CD4-positive, alpha-beta memory T cell (primary cell): ENCODE measurements around the gene MAPKAPK3. TPM values are rescaled to one million over a fixed set of nuclear protein-coding genes. Genes with fewer than 3 reads are reported as not detected.

Experiments
- CTCF ChIA-PET: fragments of 350-600 bp; sonication (Branson Sonifier 250); formaldehyde crosslinking; loops from one replicate; lab custom pipeline; 2021; ENCODE audit warnings: inconsistent platforms; ENCODE audit not compliant: partially characterized antibody; lab: Charles Lee
- POLR2A ChIA-PET: fragments of 350-600 bp; sonication (Branson Sonifier 250); formaldehyde crosslinking; loops from one replicate; lab custom pipeline; 2021; ENCODE audit not compliant: partially characterized antibody; lab: Charles Lee
- DNase-seq, 5 donors: peaks; one replicate each; pipeline versions ENCODE4 v3.0.0 to v3.0.0-alpha.2; 2020 to 2022; ENCODE audit warnings: mixed read lengths in 1 of 5
- H3K27ac ChIP-seq: one replicate; pipeline ENCODE4 v1.7.0; 2013; ENCODE audit warnings: low read depth, low read length
- H3K27me3 ChIP-seq: 2 replicates; pipeline ENCODE4 v1.7.0; 2013; ENCODE audit warnings: mild to moderate bottlenecking, low read length, moderate library complexity; ENCODE audit not compliant: insufficient read depth
- H3K36me3 ChIP-seq: 2 replicates; pipeline ENCODE4 v1.7.0; 2013; ENCODE audit warnings: mild to moderate bottlenecking, low read length, moderate library complexity; ENCODE audit not compliant: insufficient read depth
- H3K4me1 ChIP-seq: 2 replicates; pipeline ENCODE4 v1.7.0; 2013; ENCODE audit warnings: mild to moderate bottlenecking, low read length, moderate library complexity; ENCODE audit not compliant: insufficient read depth
- H3K4me3 ChIP-seq, 2 donors: one replicate each; pipeline ENCODE4 v1.7.0; 2013; ENCODE audit warnings: low read length in 2 of 2, mild to moderate bottlenecking in 1 of 2
- H3K9me3 ChIP-seq, 2 donors: one replicate each; pipeline ENCODE4 v1.7.0; 2013; ENCODE audit warnings: low read length in 2 of 2, control low read depth in 1 of 2; ENCODE audit not compliant: control insufficient read depth in 1 of 2
- H3K27ac Mint-ChIP-seq, 7 donors: one replicate each; pipeline ENCODE4 v1.8.0; 2020 to 2021; ENCODE audit warnings: mixed read lengths in 7 of 7, mild to moderate bottlenecking in 6 of 7, inconsistent platforms in 3 of 7, moderate library complexity in 3 of 7
- H3K27me3 Mint-ChIP-seq, 2 donors: one replicate each; pipeline ENCODE4 v1.8.0; 2020 to 2021; ENCODE audit warnings: mixed read lengths in 2 of 2
- H3K36me3 Mint-ChIP-seq, 2 donors: one replicate each; pipeline ENCODE4 v1.8.0; 2020 to 2021; ENCODE audit warnings: mixed read lengths in 2 of 2, inconsistent platforms in 1 of 2, mild to moderate bottlenecking in 1 of 2
- H3K4me1 Mint-ChIP-seq, 4 donors: one replicate each; pipeline ENCODE4 v1.8.0; 2020 to 2021; ENCODE audit warnings: mixed read lengths in 4 of 4, mild to moderate bottlenecking in 1 of 4
- H3K4me3 Mint-ChIP-seq, 8 donors: one replicate each; pipeline ENCODE4 v1.8.0; 2020 to 2021; ENCODE audit warnings: mixed read lengths in 8 of 8, mild to moderate bottlenecking in 7 of 8, moderate library complexity in 6 of 8, inconsistent platforms in 3 of 8
- H3K9me3 Mint-ChIP-seq, 8 donors: one replicate each; pipeline ENCODE4 v1.8.0; 2020 to 2021; ENCODE audit warnings: mixed read lengths in 8 of 8, mild to moderate bottlenecking in 5 of 8, inconsistent platforms in 3 of 8, moderate library complexity in 1 of 8
- intact Hi-C: fragments of 100-400 bp; cut with micrococcal nuclease; formaldehyde crosslinking; loops from one replicate; pipeline ENCODE4 v1.15.1; 2023
- polyA plus RNA-seq, 2 donors: library from polyadenylated mRNA; unstranded; fragments of 300-500 nt; fragmentation: Illumina TruSeq; gene quantifications; one replicate each; pipeline ENCODE4 v1.2.3, GENCODE V29; 2021
- total RNA-seq, 2 experiments: library from RNA; stranded (reverse); gene quantifications; one replicate each; pipeline ENCODE4 v1.2.3, GENCODE V29; 2021

The MAPKAPK3 gene
- total and polyA plus RNA-seq, 4 experiments from 2014 or later = 36.4 to 93.2 (median 55.6) TPM

GRCh38 chr3:50572158-50572557, 44.8 kb upstream of the MAPKAPK3 start:
- peak overlapping the region; percentile 80 to 95 (median 93) for H3K27ac Mint-ChIP-seq
- H3K36me3 Mint-ChIP-seq = peaks cover 0 to 6% of the 10 kb centered on the region in 2 donors
- no peaks in the 10 kb centered on the region for H3K9me3 Mint-ChIP-seq
- H3K27ac ChIP-seq = peak overlapping the region; percentile 52
- intact Hi-C loops = loop anchor here (1.0 kb wide), 3 partner anchors 19 to 80 kb away; no protein-coding TSS in a partner anchor
- H3K36me3 ChIP-seq = peaks cover 7% of the 10 kb centered on the region
- peak overlapping the region; percentile 4 to 85 (median 79) for H3K4me3 Mint-ChIP-seq
- H3K4me1 Mint-ChIP-seq = peaks cover 51 to 94% (median 64%) of the 10 kb centered on the region in 4 donors
- ChIA-PET CTCF (interaction anchor here (0.6 to 21.1 kb wide), 12 partner anchors 8 to 806 kb away, joined by 3 to 996 read pairs (median 4); partner anchors contain the start of genes CISH and MAPKAPK3), POLR2A (interaction anchor here (0.6 to 18.7 kb wide), 7 partner anchors 9 to 81 kb away, joined by 3 to 1072 read pairs (median 4); partner anchors contain the start of genes CISH and MAPKAPK3)
- H3K27me3 Mint-ChIP-seq = no peaks in the 10 kb centered on the region
- no peaks in the 10 kb centered on the region for H3K9me3 ChIP-seq
- H3K27me3 ChIP-seq = no peaks in the 10 kb centered on the region
- peak overlapping the region; percentile 8 to 13 for H3K4me3 ChIP-seq
- H3K4me1 ChIP-seq = peaks cover 90% of the 10 kb centered on the region
- DNase-seq = peak; percentile 77 to 83 (median 81)

DNA sequence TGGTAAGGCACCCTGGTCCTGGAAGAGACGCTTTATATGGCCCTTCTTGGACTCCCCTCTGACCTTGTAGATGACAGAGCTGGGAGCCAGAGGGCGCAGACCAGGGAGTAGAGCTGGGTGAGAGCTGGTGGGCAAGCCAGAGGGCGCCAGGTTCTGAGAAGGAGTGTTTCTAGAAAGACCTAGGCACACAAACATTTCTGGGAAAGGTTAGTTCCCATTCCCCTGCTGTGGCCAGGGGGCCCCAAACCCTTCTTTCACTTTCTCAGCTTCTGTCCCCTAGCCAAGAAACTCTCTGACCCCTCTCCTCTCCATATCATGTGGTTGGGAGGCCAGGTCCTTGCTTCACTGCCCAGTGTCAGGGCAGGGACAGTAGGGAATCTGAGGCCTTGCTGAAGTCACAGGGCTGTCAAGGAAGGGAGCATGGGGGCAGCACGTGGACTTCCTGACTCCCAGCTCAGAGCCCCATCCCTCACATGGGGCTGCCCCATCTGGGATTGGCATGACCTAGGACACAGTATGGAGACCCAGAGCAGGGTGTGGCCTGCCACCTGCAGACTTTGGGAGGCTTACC, 44.1 kb upstream of the MAPKAPK3 start:
- Mint-ChIP-seq H3K9me3 (no peaks in the 10 kb centered on the region), H3K4me3 (peak overlapping the region in 7 of 8 donors; percentile 54 to 85 (median 81)), H3K36me3 (peaks cover 0 to 4% of the 10 kb centered on the region in 2 donors), H3K4me1 (peaks cover 48 to 95% (median 60%) of the 10 kb centered on the region in 4 donors), H3K27ac (peak overlapping the region; percentile 80 to 96 (median 93)), H3K27me3 (no peaks in the 10 kb centered on the region)
- POLR2A ChIA-PET = interaction anchor here (0.6 to 18.7 kb wide), 7 partner anchors 8 to 80 kb away, joined by 3 to 1072 read pairs (median 4); partner anchors contain the start of genes CISH and MAPKAPK3
- peaks cover 92% of the 10 kb centered on the region for H3K4me1 ChIP-seq
- H3K27me3 ChIP-seq = no peaks in the 10 kb centered on the region
- intact Hi-C loops = loop anchor here (1.0 kb wide), 3 partner anchors 18 to 79 kb away; no protein-coding TSS in a partner anchor
- H3K27ac ChIP-seq = peak overlapping the region; percentile 52
- DNase-seq = no peak
- H3K4me3 ChIP-seq = peak overlapping the region; percentile 8 to 33
- H3K9me3 ChIP-seq = no peaks in the 10 kb centered on the region
- CTCF ChIA-PET = interaction anchor here (0.6 to 21.1 kb wide), 13 partner anchors 8 to 806 kb away, joined by 3 to 996 read pairs (median 4); partner anchors contain the start of genes CISH and MAPKAPK3
- peaks cover 7% of the 10 kb centered on the region for H3K36me3 ChIP-seq

- H3K36me3 ChIP-seq = peaks cover 7% of the 10 kb centered on the region
- peak overlapping the region in 1 of 2 donors; percentile 12 for H3K4me3 ChIP-seq
- no peaks in the 10 kb centered on the region for H3K9me3 Mint-ChIP-seq
- peak overlapping the region; percentile 54 to 85 (median 68) for H3K4me3 Mint-ChIP-seq
- peaks cover 47 to 88% (median 56%) of the 10 kb centered on the region in 4 donors for H3K4me1 Mint-ChIP-seq
- ChIA-PET POLR2A (interaction anchor here (1.4 to 18.7 kb wide), 3 partner anchors 8 to 35 kb away, joined by 5 to 1072 read pairs (median 276); partner anchors contain the start of genes CISH and MAPKAPK3), CTCF (interaction anchor here (1.6 to 21.1 kb wide), 5 partner anchors 8 to 79 kb away, joined by 6 to 996 read pairs (median 11); partner anchors contain the start of genes CISH and MAPKAPK3)
- peak; percentile 45 to 64 (median 58) for DNase-seq
- peak overlapping the region; percentile 80 to 96 (median 93) for H3K27ac Mint-ChIP-seq
- H3K27me3 ChIP-seq = no peaks in the 10 kb centered on the region
- peak overlapping the region; percentile 52 for H3K27ac ChIP-seq
- H3K4me1 ChIP-seq = peaks cover 84% of the 10 kb centered on the region
- intact Hi-C loops = no loop called here
- H3K27me3 Mint-ChIP-seq = no peaks in the 10 kb centered on the region
- no peaks in the 10 kb centered on the region for H3K9me3 ChIP-seq
- H3K36me3 Mint-ChIP-seq = peaks cover under 1 to 5% of the 10 kb centered on the region in 2 donors
Observed at GRCh38 chr3:50573566-50574443, 43.1 kb upstream of the MAPKAPK3 start.

DNA sequence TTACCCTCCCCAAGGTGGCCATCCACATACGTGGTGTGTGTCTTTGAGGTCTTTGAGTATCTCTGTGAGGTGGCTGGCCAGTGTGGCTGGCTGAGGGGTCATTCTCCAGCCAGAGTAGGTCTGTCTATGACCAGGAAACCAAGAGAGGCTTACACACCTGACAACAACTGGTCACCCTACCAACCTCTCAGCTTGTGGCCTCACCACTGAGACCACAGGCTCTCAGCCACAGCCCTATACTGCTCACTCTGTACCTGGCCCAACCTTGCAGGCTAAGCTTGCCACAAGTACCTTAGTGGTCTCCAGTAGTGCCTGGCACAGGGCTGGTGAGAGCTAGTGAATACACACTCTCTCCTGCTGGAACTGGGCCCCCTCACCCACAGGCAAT, 42.5 kb upstream of the MAPKAPK3 start:
- POLR2A ChIA-PET = interaction anchor here (14.1 to 18.7 kb wide), 2 partner anchors 16 to 34 kb away, joined by 276 to 1072 read pairs; partner anchors contain the start of genes CISH and MAPKAPK3
- H3K9me3 Mint-ChIP-seq = no peaks in the 10 kb centered on the region
- intact Hi-C loops = no loop called here
- no peaks in the 10 kb centered on the region for H3K9me3 ChIP-seq
- H3K36me3 Mint-ChIP-seq = peaks cover 6 to 9% of the 10 kb centered on the region in 2 donors
- peak overlapping the region; percentile 80 to 96 (median 93) for H3K27ac Mint-ChIP-seq
- CTCF ChIA-PET = interaction anchor here (2.1 to 21.1 kb wide), 4 partner anchors 15 to 79 kb away, joined by 6 to 996 read pairs (median 144); partner anchors contain the start of genes CISH and MAPKAPK3
- peak overlapping the region in 1 of 2 donors; percentile 12 for H3K4me3 ChIP-seq
- no peaks in the 10 kb centered on the region for H3K27me3 ChIP-seq
- peak overlapping the region; percentile 52 for H3K27ac ChIP-seq
- no peaks in the 10 kb centered on the region for H3K27me3 Mint-ChIP-seq
- peaks cover 7% of the 10 kb centered on the region for H3K36me3 ChIP-seq
- peaks cover 81% of the 10 kb centered on the region for H3K4me1 ChIP-seq
- H3K4me1 Mint-ChIP-seq = peaks cover 49 to 82% (median 58%) of the 10 kb centered on the region in 4 donors
- no peak for DNase-seq
- peak overlapping the region in 7 of 8 donors; percentile 54 to 85 (median 72) for H3K4me3 Mint-ChIP-seq

- Mint-ChIP-seq H3K27ac (peak overlapping the region; percentile 81 to 96 (median 93)), H3K4me1 (peaks cover 44 to 77% (median 52%) of the 10 kb centered on the region in 4 donors), H3K27me3 (no peaks in the 10 kb centered on the region), H3K4me3 (peak overlapping the region in 1 of 8 donors; percentile 55), H3K9me3 (no peaks in the 10 kb centered on the region), H3K36me3 (peaks cover 6 to 11% of the 10 kb centered on the region in 2 donors)
- ChIA-PET POLR2A (interaction anchor here (14.1 to 18.7 kb wide), 2 partner anchors 15 to 33 kb away, joined by 276 to 1072 read pairs; partner anchors contain the start of genes CISH and MAPKAPK3), CTCF (interaction anchor here (0.7 to 21.1 kb wide), 4 partner anchors 14 to 56 kb away, joined by 3 to 996 read pairs (median 142); partner anchors contain the start of genes CISH and MAPKAPK3)
- Histone ChIP-seq H3K4me1 (peaks cover 79% of the 10 kb centered on the region), H3K9me3 (no peaks in the 10 kb centered on the region), H3K27me3 (no peaks in the 10 kb centered on the region), H3K27ac (peak overlapping the region; percentile 47), H3K36me3 (peaks cover 7% of the 10 kb centered on the region), H3K4me3 (no peak overlapping the region)
- intact Hi-C loops = no loop called here
- DNase-seq = no peak
Observed at GRCh38 chr3:50575372-50575771, 41.6 kb upstream of the MAPKAPK3 start.

DNA sequence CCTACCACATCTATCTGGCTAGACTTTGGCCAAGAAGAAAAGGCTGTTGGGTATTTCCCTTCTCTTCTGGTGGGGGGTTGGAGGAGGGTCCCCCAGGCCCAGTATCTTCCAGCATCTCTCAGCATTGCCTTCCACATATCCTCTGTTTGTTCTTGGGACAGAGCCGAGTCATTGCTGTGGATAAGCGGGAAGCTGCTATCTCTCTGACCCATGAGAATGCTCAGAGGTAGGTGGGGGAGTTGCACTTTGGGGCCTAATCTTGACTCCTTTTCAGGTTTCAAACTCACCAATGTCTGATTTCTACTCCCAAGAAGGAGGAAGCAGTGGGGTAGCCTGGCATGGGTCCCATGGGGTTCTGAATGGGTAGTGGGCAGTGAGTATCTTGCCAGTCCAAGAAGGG, 39.6 kb upstream of the MAPKAPK3 start:
- CTCF ChIA-PET = interaction anchor here (1.0 to 21.1 kb wide), 3 partner anchors 8 to 31 kb away, joined by 3 to 996 read pairs (median 277); partner anchors contain the start of genes CISH, HEMK1 and MAPKAPK3
- H3K27ac Mint-ChIP-seq = peak overlapping the region; percentile 46 to 93 (median 78)

More for the DNA sequence above, 39.6 kb upstream of the MAPKAPK3 start:
- Histone ChIP-seq H3K4me1 (peaks cover 76% of the 10 kb centered on the region), H3K27ac (no peak overlapping the region), H3K9me3 (no peaks in the 10 kb centered on the region), H3K36me3 (no peaks in the 10 kb centered on the region), H3K4me3 (no peak overlapping the region), H3K27me3 (no peaks in the 10 kb centered on the region)
- no peak for DNase-seq
- intact Hi-C loops = no loop called here
- Mint-ChIP-seq H3K9me3 (no peaks in the 10 kb centered on the region), H3K4me1 (peaks cover 40 to 75% (median 50%) of the 10 kb centered on the region in 4 donors), H3K4me3 (peak overlapping the region in 1 of 8 donors; percentile 15), H3K36me3 (peaks cover 13% of the 10 kb centered on the region in 2 donors), H3K27me3 (no peaks in the 10 kb centered on the region)
- POLR2A ChIA-PET = interaction anchor here (1.0 to 18.7 kb wide), 4 partner anchors 8 to 807 kb away, joined by 3 to 1072 read pairs (median 144); partner anchors contain the start of genes CISH, HEMK1, MANF and MAPKAPK3
